H9 (cell line): ENCODE results near the gene MAGI1. TPM values are rescaled to one million over a fixed set of nuclear protein-coding genes. Genes with fewer than 3 reads are reported as not detected.

Experiments used
- DNase-seq: peaks from one replicate; pipeline ENCODE4 v3.0.0-alpha.2; 2017
- H2AFZ ChIP-seq: one replicate; pipeline ENCODE4 v1.6.1; 2013; ENCODE audit warnings: mild to moderate bottlenecking, low read length, control low read depth, moderate library complexity
- H2AK5ac ChIP-seq: 2 replicates; pipeline ENCODE4 v1.6.1; 2013; ENCODE audit warnings: low read length, control low read depth, mixed read lengths; ENCODE audit not compliant: insufficient read length
- H2BK120ac ChIP-seq: one replicate; pipeline ENCODE4 v1.6.1; 2013; ENCODE audit warnings: low read depth, mild to moderate bottlenecking, low read length, control low read depth, inconsistent platforms; ENCODE audit not compliant: poor library complexity, severe bottlenecking
- H2BK12ac ChIP-seq: 2 replicates; pipeline ENCODE4 v1.6.1; 2013; ENCODE audit warnings: low read length, control low read depth, mixed read lengths, low read depth; ENCODE audit not compliant: insufficient read length
- H2BK15ac ChIP-seq: 2 replicates; pipeline ENCODE4 v1.6.1; 2013; ENCODE audit warnings: low read depth, low read length, control low read depth
- H2BK20ac ChIP-seq: one replicate; pipeline ENCODE4 v1.6.1; 2013; ENCODE audit warnings: low read depth, mild to moderate bottlenecking, low read length, control low read depth, inconsistent platforms; ENCODE audit not compliant: poor library complexity, severe bottlenecking
- H2BK5ac ChIP-seq: 2 replicates; pipeline ENCODE4 v1.6.1; 2013; ENCODE audit warnings: low read length, control low read depth, mixed read lengths; ENCODE audit not compliant: insufficient read length
- H3K14ac ChIP-seq: 2 replicates; pipeline ENCODE4 v1.6.1; 2013; ENCODE audit warnings: low read length, control low read depth; ENCODE audit not compliant: insufficient read depth
- H3K18ac ChIP-seq: 2 replicates; pipeline ENCODE4 v1.6.1; 2013; ENCODE audit warnings: low read depth, mild to moderate bottlenecking, mixed read lengths, low read length, control low read depth; ENCODE audit not compliant: insufficient read length
- H3K23ac ChIP-seq: 2 replicates; pipeline ENCODE4 v1.6.1; 2013; ENCODE audit warnings: low read length, control low read depth, mixed read lengths, low read depth; ENCODE audit not compliant: insufficient read length
- H3K23me2 ChIP-seq: 2 replicates; pipeline ENCODE4 v1.6.1; 2013; ENCODE audit warnings: low read depth, mild to moderate bottlenecking, mixed read lengths, low read length, control low read depth; ENCODE audit not compliant: insufficient read length, poor library complexity, severe bottlenecking
- H3K27ac ChIP-seq: 2 replicates; pipeline ENCODE4 v1.5.1; 2013; ENCODE audit warnings: low read length, control low read depth, mixed read lengths, low read depth; ENCODE audit not compliant: insufficient read length
- H3K27me3 ChIP-seq: 2 replicates; pipeline ENCODE4 v1.6.1; 2013; ENCODE audit warnings: low read length, control low read depth, inconsistent platforms; ENCODE audit not compliant: insufficient read depth
- H3K4ac ChIP-seq: 2 replicates; pipeline ENCODE4 v1.6.1; 2013; ENCODE audit warnings: low read depth, mild to moderate bottlenecking, control low read depth, inconsistent platforms, low read length, moderate library complexity
- H3K4me1 ChIP-seq: 2 replicates; pipeline ENCODE4 v1.6.1; 2013; ENCODE audit warnings: low read length, control low read depth, inconsistent platforms; ENCODE audit not compliant: insufficient read depth
- H3K4me2 ChIP-seq: 2 replicates; pipeline ENCODE4 v1.6.1; 2013; ENCODE audit warnings: low read length, control low read depth, mixed read lengths; ENCODE audit not compliant: insufficient read length, insufficient read depth
- H3K56ac ChIP-seq: 2 replicates; pipeline ENCODE4 v1.6.1; 2013; ENCODE audit warnings: low read depth, mild to moderate bottlenecking, mixed read lengths, low read length, control low read depth; ENCODE audit not compliant: insufficient read length
- H3K79me1 ChIP-seq: 2 replicates; pipeline ENCODE4 v1.6.1; 2013; ENCODE audit warnings: low read depth, mild to moderate bottlenecking, moderate library complexity, low read length, control low read depth, inconsistent platforms; ENCODE audit not compliant: insufficient read depth, poor library complexity, severe bottlenecking
- H3K79me2 ChIP-seq: 2 replicates; pipeline ENCODE4 v1.6.1; 2013; ENCODE audit warnings: low read length, control low read depth, inconsistent platforms; ENCODE audit not compliant: insufficient read depth
- H3K9ac ChIP-seq: 2 replicates; pipeline ENCODE4 v1.6.1; 2013; ENCODE audit warnings: low read length, control low read depth, mixed read lengths; ENCODE audit not compliant: insufficient read length; ENCODE audit errors: extremely low read depth
- H3K9me3 ChIP-seq: one replicate; pipeline ENCODE4 v1.6.1; 2013; ENCODE audit warnings: low read depth, low read length, inconsistent platforms; ENCODE audit not compliant: control insufficient read depth
- H3T11ph ChIP-seq: one replicate; pipeline ENCODE4 v1.6.1; 2013; ENCODE audit warnings: mild to moderate bottlenecking, low read length, control low read depth, inconsistent platforms
- H4K20me1 ChIP-seq: one replicate; pipeline ENCODE4 v1.6.1; 2013; ENCODE audit not compliant: control insufficient read depth, insufficient read length, insufficient read depth
- H4K5ac ChIP-seq: 2 replicates; pipeline ENCODE4 v1.6.1; 2013; ENCODE audit warnings: low read depth, mild to moderate bottlenecking, mixed read lengths, low read length, control low read depth; ENCODE audit not compliant: insufficient read length
- H4K8ac ChIP-seq: replicated peaks from 2 replicates; pipeline ENCODE4 v1.6.1; 2013; ENCODE audit warnings: low read length, control low read depth, mixed read lengths, low read depth; ENCODE audit not compliant: insufficient read length
- H4K91ac ChIP-seq: 2 replicates; pipeline ENCODE4 v1.6.1; 2013; ENCODE audit warnings: low read depth, mild to moderate bottlenecking, moderate library complexity, mixed read lengths, low read length, control low read depth; ENCODE audit not compliant: insufficient read length
- H3K27ac Mint-ChIP-seq, 3 experiments: 2 replicates in 2 of 3; 3 replicates in 1 of 3; pipeline ENCODE4 v1.8.0; 2020 to 2021; ENCODE audit warnings: mixed read lengths in 3 of 3, mild to moderate bottlenecking in 1 of 3, moderate library complexity in 1 of 3
- H3K27me3 Mint-ChIP-seq: 2 replicates; pipeline ENCODE4 v1.8.0; 2021; ENCODE audit warnings: low read depth, mild to moderate bottlenecking, moderate library complexity, mixed read lengths
- H3K36me3 Mint-ChIP-seq, 3 experiments: 2 replicates in 2 of 3; 3 replicates in 1 of 3; pipeline ENCODE4 v1.8.0; 2020 to 2021; ENCODE audit warnings: low read depth in 3 of 3, mixed read lengths in 3 of 3; ENCODE audit not compliant: insufficient read depth in 1 of 3
- H3K4me1 Mint-ChIP-seq, 2 experiments: 2 replicates each; pipeline ENCODE4 v1.8.0; 2020; ENCODE audit warnings: mixed read lengths in 2 of 2
- H3K4me3 Mint-ChIP-seq, 2 experiments: 2 replicates in 1 of 2; 3 replicates in 1 of 2; pipeline ENCODE4 v1.8.0; 2020 to 2021; ENCODE audit warnings: mild to moderate bottlenecking in 2 of 2, mixed read lengths in 2 of 2, moderate library complexity in 1 of 2
- H3K9me3 Mint-ChIP-seq, 2 experiments: 2 replicates in 1 of 2; 3 replicates in 1 of 2; pipeline ENCODE4 v1.8.0; 2020; ENCODE audit warnings: mild to moderate bottlenecking in 2 of 2, mixed read lengths in 2 of 2, moderate library complexity in 1 of 2
- CTCF ChIP-seq: fragments of 200-600 bp; sonication (generic); conservative IDR thresholded peaks from 3 replicates; pipeline ENCODE4 v1.8.0; 2021; ENCODE audit warnings: antibody characterized with exemption, mild to moderate bottlenecking
- WGBS: extraction: QIAGEN DNeasy Blood & Tissue Kit; methylation state at CpG from one replicate; pipeline ENCODE4 v1.1.7; 2013; ENCODE audit warnings: missing lambda C conversion rate, low lambda C conversion rate, mixed read lengths; ENCODE audit not compliant: insufficient read length; ENCODE audit errors: extremely low coverage; 5-methylcytosine and 5-hydroxymethylcytosine counted together
- total RNA-seq: library from RNA; stranded (reverse); gene quantifications from 2 replicates; pipeline ENCODE4 v1.2.1, GENCODE V29; 2021

The MAGI1 gene
- total RNA-seq, 1 experiment from 2014 or later = 65.7 TPM

DNA sequence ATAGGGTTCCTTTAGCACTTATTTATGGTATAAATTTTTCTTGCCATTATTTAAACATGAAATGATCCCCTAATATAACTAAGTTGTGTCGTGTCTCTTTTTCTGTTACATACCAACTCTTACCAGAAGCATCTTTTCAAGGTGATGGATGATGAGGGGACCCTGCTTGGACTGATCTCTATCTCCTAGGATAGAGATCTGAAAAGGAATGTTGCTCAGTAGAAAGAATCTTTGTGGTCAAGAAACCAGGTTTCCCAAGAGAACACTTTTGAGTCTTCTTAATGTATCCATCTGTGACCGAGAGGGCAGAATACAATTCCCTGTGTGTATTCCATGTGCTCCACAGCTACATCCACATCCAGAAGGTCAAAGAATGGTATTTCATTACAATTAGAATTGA is 409.7 kb downstream of the MAGI1 start:
- Histone ChIP-seq H3K23ac (no peak overlapping the region), H3T11ph (no peak overlapping the region), H3K23me2 (no peaks in the 10 kb centered on the region), H3K79me1 (no peaks in the 10 kb centered on the region), H3K4ac (no peak overlapping the region), H4K5ac (no peak overlapping the region), H2BK15ac (no peak overlapping the region), H3K9me3 (no peaks in the 10 kb centered on the region), H4K91ac (no peak overlapping the region), H3K4me2 (no peak overlapping the region), H3K9ac (no peak overlapping the region), H2BK20ac (no peak overlapping the region), H3K14ac (no peak overlapping the region), H2BK5ac (no peak overlapping the region), H3K79me2 (no peaks in the 10 kb centered on the region), H2AFZ (no peak overlapping the region), H2AK5ac (no peak overlapping the region), H3K56ac (no peak overlapping the region), H4K8ac (no peak overlapping the region), H2BK120ac (no peak overlapping the region), H2BK12ac (no peak overlapping the region), H4K20me1 (no peaks in the 10 kb centered on the region), H3K4me1 (peaks cover 3% of the 10 kb centered on the region; the same call in 1 of the 2 replicates), H3K18ac (no peak overlapping the region), H3K27me3 (no peaks in the 10 kb centered on the region), H3K27ac (no peak overlapping the region)
- no peak for TF ChIP-seq CTCF
- Mint-ChIP-seq H3K9me3 (no peaks in the 10 kb centered on the region), H3K4me1 (peaks cover 24 to 28% of the 10 kb centered on the region in 2 experiments), H3K4me3 (no peak overlapping the region), H3K27me3 (no peaks in the 10 kb centered on the region), H3K36me3 (no peaks in the 10 kb centered on the region), H3K27ac (no peak overlapping the region)
- no CpG with 5 or more reads among the region's 2 CpGs for WGBS
- no peak for DNase-seq
